Brain microvascular endothelial cell (primary cell): ENCODE data around the gene EBF3.

ENCODE experiments used
- DNase-seq: peaks from one replicate; pipeline ENCODE4 v3.0.0-alpha.2; 2020
- H3K27ac ChIP-seq: fragments of 250-450 bp; sonication (Bioruptor Pico); 2 replicates; pipeline ENCODE4 v1.5.1; 2020; ENCODE audit warnings: mild to moderate bottlenecking, moderate library complexity
- H3K27me3 ChIP-seq: fragments of 250-450 bp; sonication (Bioruptor Pico); replicated peaks from 2 replicates; pipeline ENCODE4 v1.5.1; 2020; ENCODE audit warnings: mild to moderate bottlenecking
- H3K36me3 ChIP-seq: fragments of 250-450 bp; sonication (Bioruptor Pico); replicated peaks from 2 replicates; pipeline ENCODE4 v1.5.1; 2020; ENCODE audit warnings: mild to moderate bottlenecking
- H3K4me3 ChIP-seq: 2 replicates; pipeline ENCODE4 v1.5.1; 2011; ENCODE audit warnings: low read depth, mild to moderate bottlenecking, control low read depth, low read length, moderate library complexity
- CTCF ChIP-seq: IDR thresholded peaks from 2 replicates; pipeline ENCODE4 v1.5.1; 2011; ENCODE audit warnings: low read depth, mild to moderate bottlenecking, moderate library complexity, low read length, control low read depth, inconsistent platforms; ENCODE audit errors: missing control alignments
- in situ Hi-C: cut with HindIII; loops from 2 replicates; pipeline ENCODE4 v1.10.0; 2017; ENCODE audit warnings: low sequenced_read_pairs, low pct_ligation_motif_present

The EBF3 gene

GRCh38 chr10:129852829-129853561 lies 111.1 kb downstream of the EBF3 start:
- Histone ChIP-seq H3K27me3 (no peaks in the 10 kb centered on the region), H3K27ac (no peak overlapping the region), H3K4me3 (no peak overlapping the region), H3K36me3 (no peaks in the 10 kb centered on the region)
- DNase-seq: no peak
- TF ChIP-seq CTCF: no peak
- in situ Hi-C loops: no loop called here

DNA sequence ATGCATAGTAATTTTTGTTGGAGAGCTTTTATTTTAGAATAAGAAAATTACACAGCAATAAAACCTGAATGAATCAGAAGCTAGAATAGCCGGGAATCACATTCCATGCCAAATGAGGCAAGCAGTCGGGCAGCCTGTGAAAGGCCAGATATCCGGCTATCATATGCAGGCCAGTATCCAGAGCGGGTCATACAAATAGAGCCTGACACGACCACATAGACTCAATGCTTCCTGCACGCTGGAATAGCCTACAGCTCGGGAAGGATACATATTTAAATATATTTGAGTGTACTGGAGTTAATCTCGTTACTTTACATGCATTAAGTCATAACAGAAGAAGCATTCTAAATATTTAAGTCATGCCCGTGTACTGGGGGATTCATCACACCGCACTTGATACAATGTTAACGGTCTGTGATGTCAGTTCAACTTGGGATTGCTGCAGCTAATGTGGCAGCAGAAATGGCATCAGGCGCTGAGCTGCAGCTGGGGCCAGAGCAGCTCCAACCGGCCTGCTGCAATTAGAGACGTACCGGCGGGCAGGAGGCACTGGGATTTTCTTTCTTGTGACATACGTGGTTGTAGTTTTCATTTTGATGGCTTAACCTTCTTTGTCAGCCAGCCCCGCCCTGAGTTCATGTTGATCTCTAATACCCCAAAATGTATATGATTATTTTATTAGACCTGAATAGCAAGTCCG lies 112.0 kb downstream of the EBF3 start:
- H3K27me3 ChIP-seq: no peaks in the 10 kb centered on the region
- no peak for TF ChIP-seq CTCF
- in situ Hi-C loops: no loop called here
- DNase-seq: no peak
- H3K27ac ChIP-seq: no peak overlapping the region
- no peak overlapping the region for H3K4me3 ChIP-seq
- no peaks in the 10 kb centered on the region for H3K36me3 ChIP-seq

DNA sequence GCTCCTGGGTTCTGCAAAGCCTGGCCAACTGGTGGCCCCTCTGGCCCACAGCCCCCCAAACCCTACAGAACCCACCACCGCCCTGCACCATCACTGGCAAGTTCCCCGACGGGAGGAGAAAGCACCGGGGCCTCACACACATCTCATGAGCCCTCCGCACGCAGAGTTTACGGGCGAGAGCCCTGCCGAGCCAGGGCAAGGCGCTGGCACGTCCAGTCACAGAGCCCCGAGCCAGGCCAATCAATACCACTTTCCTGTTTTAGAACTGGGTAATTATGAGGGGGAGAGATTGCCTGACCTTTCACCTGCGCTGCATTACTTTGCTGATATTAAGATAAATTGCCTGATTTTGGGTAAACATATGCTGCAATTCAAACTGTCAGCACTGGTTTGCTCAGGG lies 113.3 kb downstream of the EBF3 start:
- no peak overlapping the region for H3K27ac ChIP-seq
- H3K36me3 ChIP-seq: no peaks in the 10 kb centered on the region
- in situ Hi-C loops: no loop called here
- TF ChIP-seq CTCF: no peak
- DNase-seq: no peak
- H3K4me3 ChIP-seq: no peak overlapping the region
- H3K27me3 ChIP-seq: no peaks in the 10 kb centered on the region

DNA sequence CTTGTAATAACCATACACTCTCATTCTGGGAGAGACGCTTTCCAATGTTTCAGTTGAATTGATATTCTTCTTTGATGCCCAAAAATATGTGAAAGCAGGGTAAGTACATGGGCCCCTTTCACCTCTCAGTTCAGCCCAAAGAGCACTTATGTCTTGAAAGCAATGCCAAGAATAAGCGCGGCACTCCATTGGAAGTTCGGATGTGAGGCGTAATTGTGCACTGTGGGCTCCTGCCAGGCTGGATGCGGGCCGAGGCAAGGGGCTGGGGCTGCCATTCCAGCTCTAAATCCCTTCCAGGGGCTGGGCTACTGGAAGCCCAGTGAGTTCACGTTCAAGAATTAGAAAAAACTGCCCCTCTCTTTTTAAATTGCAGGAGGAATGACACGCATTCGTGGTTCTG lies 113.8 kb downstream of the EBF3 start:
- Histone ChIP-seq H3K36me3 (no peaks in the 10 kb centered on the region), H3K27ac (no peak overlapping the region), H3K27me3 (no peaks in the 10 kb centered on the region), H3K4me3 (no peak overlapping the region)
- in situ Hi-C loops: no loop called here
- DNase-seq: no peak
- TF ChIP-seq CTCF: no peak

DNA sequence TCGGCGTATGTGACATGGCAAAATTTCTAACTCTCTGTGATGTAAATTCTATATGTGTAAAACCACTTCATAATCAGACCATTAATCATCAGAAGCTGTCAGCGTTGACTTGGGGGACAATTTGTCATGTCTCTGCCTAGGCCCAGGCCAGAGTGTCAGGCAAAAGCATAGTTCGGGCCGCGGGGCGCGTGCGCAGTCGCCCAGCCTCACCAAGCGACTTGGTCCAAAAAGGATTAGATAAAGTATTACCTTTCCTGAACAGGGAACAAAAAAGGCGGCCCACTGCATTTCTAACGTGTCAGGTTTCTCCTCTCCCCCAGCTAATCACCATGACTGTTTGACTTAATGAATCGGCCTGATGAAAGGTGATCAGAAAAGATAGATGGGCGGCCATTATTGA lies 114.2 kb downstream of the EBF3 start:
- in situ Hi-C loops: no loop called here
- Histone ChIP-seq H3K4me3 (no peak overlapping the region), H3K27ac (no peak overlapping the region), H3K36me3 (no peaks in the 10 kb centered on the region), H3K27me3 (no peaks in the 10 kb centered on the region)
- TF ChIP-seq CTCF: no peak
- DNase-seq: no peak

- Histone ChIP-seq H3K36me3 (no peaks in the 10 kb centered on the region), H3K4me3 (no peak overlapping the region), H3K27ac (no peak overlapping the region), H3K27me3 (no peaks in the 10 kb centered on the region)
- in situ Hi-C loops: no loop called here
- no peak for DNase-seq
- no peak for TF ChIP-seq CTCF
Observed at GRCh38 chr10:129849452-129849750, 114.7 kb downstream of the EBF3 start.
